ENCODE measurements around the gene KPNB1. TPM values are rescaled to one million over a fixed set of nuclear protein-coding genes. Genes with fewer than 3 reads are reported as not detected.

KPNB1 gene
- polyA plus RNA-seq, 3 donors: 5.8 to 83.3 (median 13.2) TPM

GRCh38 chr17:47687748-47688147 is 38.0 kb downstream of the KPNB1 start:
- Histone ChIP-seq H3K27ac (ENCODE audit: low read depth in 1 of 2, low read length in 2 of 2) (no peak overlapping the region), H2AFZ (ENCODE audit: insufficient read depth, low read depth, low read length, poor library complexity, severe bottlenecking) (no peak overlapping the region), H3K4me1 (ENCODE audit: control insufficient read depth in 1 of 2, insufficient read depth in 2 of 2, low read length in 2 of 2) (peaks cover 9 to 22% of the 10 kb centered on the region in 2 donors), H4K20me1 (ENCODE audit: insufficient read depth, low read length) (peaks cover 40% of the 10 kb centered on the region), H3K27me3 (ENCODE audit: control insufficient read depth in 2 of 2, insufficient read depth in 2 of 2, low read length in 2 of 2) (peaks cover 2 to 11% of the 10 kb centered on the region in 2 donors), H3K79me2 (ENCODE audit: insufficient read depth, low read length) (no peaks in the 10 kb centered on the region), H3K9ac (ENCODE audit: insufficient read depth, low read length, poor library complexity, severe bottlenecking) (no peak overlapping the region), H3K9me3 (replicated peaks in 1 of 2; ENCODE audit: control insufficient read depth in 1 of 2, insufficient read depth in 1 of 2, low read length in 2 of 2) (no peaks in the 10 kb centered on the region), H3K4me3 (replicated peaks in 1 of 3; ENCODE audit: low read depth in 2 of 3, low read length in 3 of 3) (no peak overlapping the region), H3K36me3 (replicated peaks in 1 of 2; ENCODE audit: control insufficient read depth in 1 of 2, insufficient read depth in 2 of 2, low read length in 2 of 2) (peaks cover 22 to 49% of the 10 kb centered on the region in 2 donors), H3K4me2 (replicated peaks; ENCODE audit: extremely low read depth, low read length, poor library complexity, severe bottlenecking) (no peak overlapping the region)
- Mint-ChIP-seq H3K27me3 (ENCODE audit: low read depth in 3 of 3) (peaks cover 9 to 13% (median 13%) of the 10 kb centered on the region in 3 donors), H3K36me3 (peaks cover 31 to 43% of the 10 kb centered on the region in 2 donors), H3K4me1 (peaks cover 26% of the 10 kb centered on the region), H3K9me3 (peaks cover 0 to 9% (median 0%) of the 10 kb centered on the region in 7 donors), H3K4me3 (no peak overlapping the region), H3K27ac (peak overlapping the region in 1 of 7 donors; percentile 12)
- TF ChIP-seq CTCF (IDR thresholded peaks at IDR 0.05): no peak
- WGBS (ENCODE audit: insufficient coverage): 100% methylated on average over 1 of the region's 1 CpG
- intact Hi-C loops (cut with micrococcal nuclease): no loop called here
- no peak for DNase-seq

GRCh38 chr17:47690121-47690520 is 40.4 kb downstream of the KPNB1 start:
- H3K9ac ChIP-seq (ENCODE audit: insufficient read depth, low read length, poor library complexity, severe bottlenecking): no peak overlapping the region
- H3K4me2 ChIP-seq (replicated peaks; ENCODE audit: extremely low read depth, low read length, poor library complexity, severe bottlenecking): no peak overlapping the region
- peaks cover 17 to 37% of the 10 kb centered on the region in 2 donors for H3K4me1 ChIP-seq (ENCODE audit: control insufficient read depth in 1 of 2, insufficient read depth in 2 of 2, low read length in 2 of 2)
- H3K27me3 ChIP-seq (ENCODE audit: control insufficient read depth in 2 of 2, insufficient read depth in 2 of 2, low read length in 2 of 2): peaks cover 9 to 19% of the 10 kb centered on the region in 2 donors
- Mint-ChIP-seq H3K4me3 (no peak overlapping the region), H3K27me3 (ENCODE audit: low read depth in 3 of 3) (peaks cover 17 to 23% (median 23%) of the 10 kb centered on the region in 3 donors), H3K27ac (no peak overlapping the region), H3K4me1 (peaks cover 34% of the 10 kb centered on the region), H3K9me3 (peaks cover 0 to 9% (median 0%) of the 10 kb centered on the region in 7 donors), H3K36me3 (peaks cover 15 to 24% of the 10 kb centered on the region in 2 donors)
- peaks cover 22% of the 10 kb centered on the region for H4K20me1 ChIP-seq (ENCODE audit: insufficient read depth, low read length)
- H3K9me3 ChIP-seq (replicated peaks in 1 of 2; ENCODE audit: control insufficient read depth in 1 of 2, insufficient read depth in 1 of 2, low read length in 2 of 2): no peaks in the 10 kb centered on the region
- no peak overlapping the region for H3K4me3 ChIP-seq (replicated peaks in 1 of 3; ENCODE audit: low read depth in 2 of 3, low read length in 3 of 3)
- peaks cover 4 to 25% of the 10 kb centered on the region in 2 donors for H3K36me3 ChIP-seq (replicated peaks in 1 of 2; ENCODE audit: control insufficient read depth in 1 of 2, insufficient read depth in 2 of 2, low read length in 2 of 2)
- no peak for DNase-seq
- 81% methylated on average over 2 of the region's 3 CpGs for WGBS (ENCODE audit: insufficient coverage)
- H2AFZ ChIP-seq (ENCODE audit: insufficient read depth, low read depth, low read length, poor library complexity, severe bottlenecking): no peak overlapping the region
- H3K79me2 ChIP-seq (ENCODE audit: insufficient read depth, low read length): no peaks in the 10 kb centered on the region
- intact Hi-C loops (cut with micrococcal nuclease): no loop called here
- TF ChIP-seq CTCF (IDR thresholded peaks at IDR 0.05): no peak
- H3K27ac ChIP-seq (ENCODE audit: low read depth in 1 of 2, low read length in 2 of 2): no peak overlapping the region

All from CD14-positive monocyte (primary cell).